IMR-90 (cell line): ENCODE data around the gene METTL17. TPM values are rescaled to one million over a fixed set of nuclear protein-coding genes. Genes with fewer than 3 reads are reported as not detected.

ENCODE experiments used
- ATAC-seq: fragments of 200-7000 bp; cut with Tn5 transposase; 2 replicates; pipeline ENCODE4 v1.9.1; 2020; ENCODE audit warnings: low read depth, mild to moderate bottlenecking, moderate library complexity
- BruUV-seq: library from RNA; stranded (reverse); fragments of 400-500 nt; replicated peaks from 2 replicates; lab custom pipeline; 2021; lab: Mats Ljungman, UMichigan
- CTCF ChIA-PET: fragments of 300-600 bp; formaldehyde crosslinking; extraction: SDS; loops from one replicate; lab custom pipeline; 2021; ENCODE audit warnings: antibody characterized with exemption; lab: Yijun Ruan, JAX
- POLR2A ChIA-PET: fragments of 300-600 bp; sonication (Branson Sonifier 250); formaldehyde crosslinking; loops from one replicate; lab custom pipeline; 2022; ENCODE audit warnings: antibody characterized with exemption; ENCODE audit not compliant: unreplicated experiment; lab: Charles Lee
- DNase-seq: peaks from one replicate; pipeline ENCODE4 v3.0.0; 2013
- H2AFZ ChIP-seq: replicated peaks from 2 replicates; pipeline ENCODE3; 2013; ENCODE audit warnings: low read length, mild to moderate bottlenecking; ENCODE audit not compliant: poor library complexity
- H2AK5ac ChIP-seq: 2 replicates; pipeline ENCODE4 v1.6.1; 2013; ENCODE audit warnings: low read depth, low read length, inconsistent platforms
- H2AK9ac ChIP-seq: replicated peaks from 2 replicates; pipeline ENCODE3; 2013; ENCODE audit warnings: mild to moderate bottlenecking, low read depth, low read length, moderate library complexity; ENCODE audit not compliant: poor library complexity
- H2BK120ac ChIP-seq: 2 replicates; pipeline ENCODE4 v1.6.1; 2013; ENCODE audit warnings: low read depth, low read length, inconsistent platforms
- H2BK15ac ChIP-seq: 3 replicates; pipeline ENCODE4 v1.6.1; 2013; ENCODE audit warnings: low read depth, low read length, inconsistent platforms
- H2BK20ac ChIP-seq: 2 replicates; pipeline ENCODE4 v1.6.1; 2013; ENCODE audit warnings: low read depth, mild to moderate bottlenecking, inconsistent platforms, low read length, moderate library complexity
- H2BK5ac ChIP-seq: 2 replicates; pipeline ENCODE4 v1.6.1; 2013; ENCODE audit warnings: mild to moderate bottlenecking, low read depth, low read length, inconsistent platforms; ENCODE audit not compliant: poor library complexity, severe bottlenecking
- H3K14ac ChIP-seq: replicated peaks from 2 replicates; pipeline ENCODE4 v1.6.1; 2013; ENCODE audit warnings: low read depth, low read length, inconsistent platforms
- H3K18ac ChIP-seq: 2 replicates; pipeline ENCODE4 v1.6.1; 2013; ENCODE audit warnings: low read depth, low read length, control low read depth
- H3K23ac ChIP-seq: 2 replicates; pipeline ENCODE4 v1.6.1; 2013; ENCODE audit warnings: low read depth, low read length, inconsistent platforms
- H3K27ac ChIP-seq: 2 replicates; pipeline ENCODE4 v1.5.1; 2013; ENCODE audit warnings: mild to moderate bottlenecking, control low read depth, low read length; ENCODE audit not compliant: insufficient read depth
- H3K27me3 ChIP-seq: 2 replicates; pipeline ENCODE4 v1.6.1; 2013; ENCODE audit warnings: low read length; ENCODE audit not compliant: control insufficient read depth, insufficient read depth
- H3K36me3 ChIP-seq: 2 replicates; pipeline ENCODE4 v1.6.1; 2013; ENCODE audit warnings: low read length, mixed read lengths; ENCODE audit not compliant: control insufficient read depth, insufficient read depth
- H3K4ac ChIP-seq: 2 replicates; pipeline ENCODE4 v1.6.1; 2013; ENCODE audit warnings: low read depth, low read length, inconsistent platforms
- H3K4me1 ChIP-seq: 2 replicates; pipeline ENCODE4 v1.6.1; 2013; ENCODE audit warnings: low read length, mixed read lengths; ENCODE audit not compliant: control insufficient read depth, insufficient read depth
- H3K4me2 ChIP-seq: 2 replicates; pipeline ENCODE4 v1.6.1; 2013; ENCODE audit warnings: low read depth, mild to moderate bottlenecking, control low read depth, low read length, moderate library complexity
- H3K4me3 ChIP-seq: 2 replicates; pipeline ENCODE4 v1.5.1; 2013; ENCODE audit warnings: low read depth, mild to moderate bottlenecking, control low read depth, low read length, moderate library complexity; ENCODE audit not compliant: insufficient read depth
- H3K56ac ChIP-seq: 2 replicates; pipeline ENCODE4 v1.6.1; 2013; ENCODE audit warnings: low read length, inconsistent platforms; ENCODE audit not compliant: insufficient read depth; ENCODE audit errors: extremely low read depth
- H3K79me1 ChIP-seq, 2 experiments: 2 replicates each; pipeline ENCODE4 v1.6.1; 2013; ENCODE audit warnings: low read length in 2 of 2, inconsistent platforms in 1 of 2, low read depth in 1 of 2
- H3K9ac ChIP-seq: 2 replicates; pipeline ENCODE4 v1.6.1; 2013; ENCODE audit warnings: low read depth, low read length, control low read depth
- H3K9me1 ChIP-seq: 2 replicates; pipeline ENCODE4 v1.6.1; 2013; ENCODE audit warnings: low read length, inconsistent platforms; ENCODE audit not compliant: insufficient read depth
- H3K9me3 ChIP-seq: 2 replicates; pipeline ENCODE4 v1.6.1; 2013; ENCODE audit warnings: low read length; ENCODE audit not compliant: control insufficient read depth, insufficient read depth
- H4K20me1 ChIP-seq: 2 replicates; pipeline ENCODE4 v1.6.1; 2013; ENCODE audit warnings: low read length, inconsistent platforms; ENCODE audit not compliant: insufficient read depth
- H4K5ac ChIP-seq: 2 replicates; pipeline ENCODE4 v1.6.1; 2013; ENCODE audit warnings: mild to moderate bottlenecking, low read depth, low read length, control low read depth
- H4K8ac ChIP-seq, 2 experiments: 2 replicates each; pipeline ENCODE4 v1.6.1; 2013; ENCODE audit warnings: low read depth in 2 of 2, low read length in 2 of 2, control low read depth in 1 of 2, inconsistent platforms in 1 of 2
- H4K91ac ChIP-seq: 2 replicates; pipeline ENCODE4 v1.6.1; 2013; ENCODE audit warnings: low read depth, low read length, inconsistent platforms; ENCODE audit not compliant: insufficient read depth
- BHLHE40 ChIP-seq: fragments of 150-350 bp; IDR thresholded peaks from 2 replicates; pipeline ENCODE4 v1.6.1; 2016; ENCODE audit warnings: mild to moderate bottlenecking, low read depth, low read length
- ELK1 ChIP-seq: fragments of 150-350 bp; IDR thresholded peaks from 2 replicates; pipeline ENCODE4 v1.6.1; 2016; ENCODE audit warnings: low read depth, mild to moderate bottlenecking, low read length, moderate library complexity, borderline replicate concordance
- FOS ChIP-seq: fragments of 150-350 bp; IDR thresholded peaks from 2 replicates; pipeline ENCODE4 v1.6.1; 2016; ENCODE audit warnings: low read depth, low read length
- MAFK ChIP-seq: IDR thresholded peaks from 2 replicates; pipeline ENCODE4 v1.6.1; 2012; ENCODE audit warnings: low read depth, low read length, improper control_type of control experiment
- MAZ ChIP-seq: IDR thresholded peaks from 2 replicates; pipeline ENCODE4 v1.6.1; 2012; ENCODE audit warnings: low read depth, mild to moderate bottlenecking, low read length, improper control_type of control experiment, moderate library complexity, borderline replicate concordance
- MXI1 ChIP-seq: IDR thresholded peaks from 2 replicates; pipeline ENCODE4 v1.6.1; 2012; ENCODE audit warnings: low read depth, mild to moderate bottlenecking, low read length, moderate library complexity, borderline replicate concordance
- RAD21 ChIP-seq: IDR thresholded peaks from 2 replicates; pipeline ENCODE4 v1.6.1; 2012; ENCODE audit warnings: low read length, improper control_type of control experiment
- RCOR1 ChIP-seq: IDR thresholded peaks from 2 replicates; pipeline ENCODE4 v1.6.1; 2012; ENCODE audit warnings: mild to moderate bottlenecking, low read length, improper control_type of control experiment; ENCODE audit not compliant: insufficient replicate concordance
- SMC3 ChIP-seq: fragments of 150-350 bp; IDR thresholded peaks from 2 replicates; pipeline ENCODE4 v1.6.1; 2016; ENCODE audit warnings: low read depth, mild to moderate bottlenecking, antibody characterized with exemption, low read length, moderate library complexity
- USF2 ChIP-seq: fragments of 150-350 bp; IDR thresholded peaks from 2 replicates; pipeline ENCODE4 v1.6.1; 2017; ENCODE audit warnings: mild to moderate bottlenecking, antibody characterized with exemption, low read length, low read depth
- WGBS, 2 experiments: methylation state at CpG; one replicate each; pipeline versions ENCODE4 v1.1.5 to v1.1.7; 2013; ENCODE audit warnings: missing lambda C conversion rate in 2 of 2; ENCODE audit not compliant: insufficient read length in 1 of 2; ENCODE audit errors: extremely low coverage in 2 of 2; 5-methylcytosine and 5-hydroxymethylcytosine counted together
- dilution Hi-C: fragments of 300-500 bp; cut with HindIII; formaldehyde crosslinking; loops from one replicate; pipeline ENCODE4 v1.14.3; 2018; ENCODE audit warnings: low sequenced_read_pairs; ENCODE audit not compliant: unreplicated experiment
- in situ Hi-C: fragments of 300-500 bp; cut with MboI; formaldehyde crosslinking; loops from 3 replicates; pipeline ENCODE4 v1.14.3; 2019; ENCODE audit warnings: low sequenced_read_pairs, inconsistent platforms, mixed read lengths
- intact Hi-C: fragments of 100-400 bp; cut with micrococcal nuclease; formaldehyde crosslinking; loops from 2 replicates; pipeline ENCODE4 v1.10.0; 2022
- polyA plus RNA-seq, 3 experiments: library from polyadenylated mRNA; depleted of rRNA; stranded (reverse); fragments of >200 nt; gene quantifications; 2 replicates each; pipeline ENCODE4 v1.2.3, GENCODE V29; 2012; ENCODE audit warnings: low replicate concordance in 1 of 3
- total RNA-seq: library from RNA; depleted of rRNA; stranded (reverse); fragments of >200 nt; gene quantifications from 2 replicates; pipeline ENCODE4 v1.2.3, GENCODE V29; 2012
- TF ChIP-seq, protein P1 (sequence below): conservative IDR thresholded peaks from 2 replicates; pipeline ENCODE4 v1.5.1; 2012; ENCODE audit warnings: mild to moderate bottlenecking, low read depth, low read length, improper control_type of control experiment

Gene METTL17
- total and polyA plus RNA-seq, 2 of the 4 experiments (the other 2 are of a cell fraction): 32.8 to 69.7 TPM

- no TSS peak for BruUV-seq
- no peaks in the 10 kb centered on the region for H3K9me3 ChIP-seq
- no peak overlapping the region for H3K23ac ChIP-seq
- H3K9ac ChIP-seq: no peak overlapping the region
- no peak overlapping the region for H4K5ac ChIP-seq
- no peak overlapping the region for H3K4ac ChIP-seq
- H3K14ac ChIP-seq: no peak overlapping the region
- H3K56ac ChIP-seq: no peak overlapping the region
- H3K36me3 ChIP-seq: no peaks in the 10 kb centered on the region
- no peaks in the 10 kb centered on the region; the same call in none of the 2 replicates for H3K27me3 ChIP-seq
- no peak overlapping the region for H2BK20ac ChIP-seq
- no peak overlapping the region for H4K91ac ChIP-seq
- in situ Hi-C loops (no loop called here), dilution Hi-C loops (no loop called here), intact Hi-C loops (no loop called here)
- no peak overlapping the region for H2AK9ac ChIP-seq
- no peak overlapping the region for H2BK5ac ChIP-seq
- no peak overlapping the region for H2AK5ac ChIP-seq
- TF ChIP-seq MAZ (no peak), MXI1 (no peak), RAD21 (no peak), BHLHE40 (no peak), USF2 (no peak), MAFK (no peak), FOS (no peak), ELK1 (no peak), RCOR1 (no peak), SMC3 (no peak)
- TF ChIP-seq, protein P1, sequence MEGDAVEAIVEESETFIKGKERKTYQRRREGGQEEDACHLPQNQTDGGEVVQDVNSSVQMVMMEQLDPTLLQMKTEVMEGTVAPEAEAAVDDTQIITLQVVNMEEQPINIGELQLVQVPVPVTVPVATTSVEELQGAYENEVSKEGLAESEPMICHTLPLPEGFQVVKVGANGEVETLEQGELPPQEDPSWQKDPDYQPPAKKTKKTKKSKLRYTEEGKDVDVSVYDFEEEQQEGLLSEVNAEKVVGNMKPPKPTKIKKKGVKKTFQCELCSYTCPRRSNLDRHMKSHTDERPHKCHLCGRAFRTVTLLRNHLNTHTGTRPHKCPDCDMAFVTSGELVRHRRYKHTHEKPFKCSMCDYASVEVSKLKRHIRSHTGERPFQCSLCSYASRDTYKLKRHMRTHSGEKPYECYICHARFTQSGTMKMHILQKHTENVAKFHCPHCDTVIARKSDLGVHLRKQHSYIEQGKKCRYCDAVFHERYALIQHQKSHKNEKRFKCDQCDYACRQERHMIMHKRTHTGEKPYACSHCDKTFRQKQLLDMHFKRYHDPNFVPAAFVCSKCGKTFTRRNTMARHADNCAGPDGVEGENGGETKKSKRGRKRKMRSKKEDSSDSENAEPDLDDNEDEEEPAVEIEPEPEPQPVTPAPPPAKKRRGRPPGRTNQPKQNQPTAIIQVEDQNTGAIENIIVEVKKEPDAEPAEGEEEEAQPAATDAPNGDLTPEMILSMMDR: no peak
- H3K27ac ChIP-seq: no peak overlapping the region
- H3K4me1 ChIP-seq: no peaks in the 10 kb centered on the region
- no peak overlapping the region for H2AFZ ChIP-seq
- no peak overlapping the region for H2BK15ac ChIP-seq
- POLR2A ChIA-PET: no interaction called here
- no peaks in the 10 kb centered on the region for H3K9me1 ChIP-seq
- H3K18ac ChIP-seq: no peak overlapping the region
- WGBS, 2 experiments: no CpG with 5 or more reads among the region's 11 CpGs
- DNase-seq (no peak), ATAC-seq (no peak)
- H3K79me1 ChIP-seq: no peaks in the 10 kb centered on the region
- H2BK120ac ChIP-seq: no peak overlapping the region
- H3K4me3 ChIP-seq: no peak overlapping the region
- H3K4me2 ChIP-seq: no peak overlapping the region
- H4K20me1 ChIP-seq: no peaks in the 10 kb centered on the region
- CTCF ChIA-PET: interaction anchor here (1.3 kb wide), 1 partner anchor 14 kb away, joined by 3 read pairs; no protein-coding TSS in a partner anchor
- H4K8ac ChIP-seq: no peak overlapping the region
Observed at GRCh38 chr14:20956376-20956976, 33.3 kb upstream of the METTL17 start.
